ENCODE results near the gene THRA. TPM values are rescaled to one million over a fixed set of nuclear protein-coding genes. Genes with fewer than 3 reads are reported as not detected.

THRA gene
- total RNA-seq, 1 experiment from 2014 or later: 14.8 TPM

DNA sequence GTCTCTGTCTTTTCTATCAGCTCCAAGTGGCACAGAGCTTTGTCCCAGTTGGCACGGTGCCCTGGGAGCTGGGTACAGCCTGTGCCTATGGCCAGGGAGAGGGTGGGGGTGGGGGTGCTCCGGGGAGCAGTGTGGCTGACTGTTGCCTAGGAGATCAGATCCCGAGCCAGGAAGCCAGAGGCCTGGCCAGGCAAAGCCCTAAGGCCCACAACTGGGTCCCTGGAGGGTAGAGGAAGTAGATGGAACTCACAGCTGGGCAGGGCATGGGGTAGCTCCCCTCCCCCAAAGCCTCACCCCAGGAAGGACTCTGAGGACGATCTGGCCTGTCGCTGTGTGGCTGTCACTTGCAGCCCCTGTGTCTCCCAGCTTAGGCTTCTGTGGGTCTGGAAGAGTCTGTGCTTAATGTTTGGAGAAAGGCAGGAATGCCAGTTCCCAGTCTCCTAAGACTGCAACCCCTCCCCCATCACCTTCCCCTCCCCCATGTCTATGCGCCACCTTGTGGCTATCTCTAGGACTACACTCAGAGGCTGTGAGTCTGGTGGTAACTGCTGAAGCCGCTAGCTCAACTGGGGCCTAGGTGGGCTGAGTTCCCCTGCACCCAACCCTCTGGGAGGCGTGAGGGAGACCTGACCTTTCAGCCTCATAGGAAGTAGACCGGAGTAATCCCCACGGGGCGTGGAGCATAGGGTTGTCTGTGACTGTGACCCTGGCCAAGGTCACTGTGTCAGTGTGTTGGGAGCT, 12.6 kb downstream of the THRA start:
- DNase-seq (ENCODE audit: low read depth): no peak

DNA sequence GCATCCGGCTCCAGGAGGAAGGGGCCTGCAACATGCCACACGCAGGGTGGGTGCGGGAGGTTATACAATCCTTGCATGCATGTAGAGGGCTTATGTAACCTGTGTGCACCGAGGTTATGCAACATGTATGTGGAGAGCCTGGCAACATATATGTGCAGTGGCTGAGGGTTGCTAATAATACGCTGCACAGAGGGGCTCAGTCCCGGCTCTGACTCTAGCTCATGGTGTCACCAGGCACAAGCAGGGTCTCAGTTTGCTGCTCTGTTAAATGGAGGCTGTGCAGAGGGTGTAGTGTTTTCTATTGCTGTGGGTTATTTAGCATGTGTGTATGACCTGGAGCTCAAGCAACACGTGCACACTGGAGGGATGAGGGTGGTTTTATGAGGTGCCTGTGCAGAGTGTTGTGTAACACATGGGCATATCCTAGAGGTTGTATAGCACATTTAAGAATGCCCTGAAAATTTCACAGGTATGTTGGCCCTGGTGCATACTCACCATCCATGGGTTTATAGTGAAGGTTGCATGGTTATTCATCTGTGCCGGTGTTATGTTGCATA, 13.3 kb downstream of the THRA start:
- no peak for DNase-seq (ENCODE audit: low read depth)

DNA sequence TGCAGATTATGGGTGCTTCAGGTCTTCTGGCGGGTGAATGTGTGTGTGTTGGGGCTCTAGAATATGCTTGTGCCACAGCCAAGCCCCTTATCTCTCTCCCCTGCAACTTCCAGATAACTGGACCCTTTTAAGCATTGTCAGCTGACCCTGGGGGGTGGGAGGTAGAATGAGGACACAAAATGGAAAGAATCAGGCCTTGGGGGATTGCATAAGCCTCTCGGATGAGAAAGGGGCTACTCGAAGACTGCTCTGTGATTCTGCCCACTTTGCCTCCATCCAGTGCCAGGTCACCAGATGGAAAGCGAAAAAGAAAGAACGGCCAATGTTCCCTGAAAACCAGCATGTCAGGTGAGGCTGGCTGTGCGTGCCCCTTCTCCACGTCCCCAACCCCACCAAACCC, 13.8 kb downstream of the THRA start:
- no peak for DNase-seq (ENCODE audit: low read depth)

DNA sequence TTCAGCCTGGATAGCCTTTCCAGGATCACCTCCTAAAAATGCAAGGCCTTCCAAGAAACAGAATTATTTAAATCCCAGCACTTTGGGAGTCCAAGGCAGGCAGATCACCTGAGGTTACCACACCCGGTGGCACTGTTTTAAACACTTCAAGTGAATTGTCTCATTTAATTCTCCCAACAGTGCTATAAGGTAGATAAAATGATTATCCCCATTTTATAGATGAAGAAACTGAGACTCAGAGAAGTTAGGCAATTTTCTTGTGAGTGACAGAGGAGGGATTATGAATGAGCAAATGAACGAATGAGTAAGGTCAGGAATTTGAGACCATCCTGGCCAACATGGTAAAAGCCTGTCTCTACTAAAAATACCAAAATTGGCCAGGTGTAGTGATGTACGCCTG, 16.8 kb downstream of the THRA start:
- no peak for DNase-seq (ENCODE audit: low read depth)

DNA sequence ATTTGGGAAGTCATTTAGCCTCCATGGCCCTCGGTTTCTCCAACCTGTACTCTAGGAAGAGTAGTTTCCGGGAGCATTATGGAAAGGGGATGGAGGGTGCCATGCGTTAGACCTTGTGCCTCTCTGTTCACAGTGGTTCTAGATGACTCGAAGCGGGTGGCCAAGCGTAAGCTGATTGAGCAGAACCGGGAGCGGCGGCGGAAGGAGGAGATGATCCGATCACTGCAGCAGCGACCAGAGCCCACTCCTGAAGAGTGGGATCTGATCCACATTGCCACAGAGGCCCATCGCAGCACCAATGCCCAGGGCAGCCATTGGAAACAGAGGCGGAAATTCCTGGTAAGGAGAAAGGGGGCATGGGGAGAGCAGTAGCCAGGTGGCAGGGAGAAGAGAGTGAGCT, 21.7 kb downstream of the THRA start:
- no peak for DNase-seq (ENCODE audit: low read depth)

DNA sequence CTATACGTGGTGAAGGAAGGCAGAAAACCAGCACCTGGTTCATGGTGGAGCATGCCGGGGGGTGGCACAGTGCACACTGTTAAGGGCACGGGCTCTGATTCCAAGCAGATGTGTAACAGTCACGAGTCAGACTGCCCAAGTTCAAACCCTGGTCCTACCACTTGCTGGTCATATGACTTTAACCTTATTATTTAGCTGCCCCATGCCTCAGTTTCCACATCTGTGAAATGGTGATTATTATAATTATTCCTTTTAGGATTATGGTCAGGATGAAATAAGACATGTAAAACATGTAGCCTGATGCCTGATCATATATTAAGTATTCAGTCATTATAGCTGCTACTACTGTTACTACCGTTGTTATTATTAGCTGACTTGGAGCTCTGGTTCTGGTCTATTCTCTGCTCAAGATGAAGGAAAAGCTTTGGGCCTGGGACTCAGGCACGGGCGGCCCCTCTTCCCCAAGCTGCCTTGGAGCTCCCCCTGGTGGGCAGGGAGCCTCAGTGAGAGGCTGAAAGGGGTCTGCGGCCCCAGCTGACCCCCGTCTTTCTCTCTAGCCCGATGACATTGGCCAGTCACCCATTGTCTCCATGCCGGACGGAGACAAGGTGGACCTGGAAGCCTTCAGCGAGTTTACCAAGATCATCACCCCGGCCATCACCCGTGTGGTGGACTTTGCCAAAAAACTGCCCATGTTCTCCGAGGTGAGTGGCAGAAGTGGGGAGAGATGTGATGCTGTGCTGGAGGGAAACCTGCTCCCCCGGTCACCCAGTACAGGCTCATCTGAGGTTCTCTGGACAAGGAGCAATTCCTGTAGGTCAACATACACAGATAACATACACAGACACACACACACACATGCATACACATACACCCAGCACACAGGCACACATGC, 23.6 kb downstream of the THRA start:
- peak; percentile 35 for DNase-seq (ENCODE audit: low read depth)

DNA sequence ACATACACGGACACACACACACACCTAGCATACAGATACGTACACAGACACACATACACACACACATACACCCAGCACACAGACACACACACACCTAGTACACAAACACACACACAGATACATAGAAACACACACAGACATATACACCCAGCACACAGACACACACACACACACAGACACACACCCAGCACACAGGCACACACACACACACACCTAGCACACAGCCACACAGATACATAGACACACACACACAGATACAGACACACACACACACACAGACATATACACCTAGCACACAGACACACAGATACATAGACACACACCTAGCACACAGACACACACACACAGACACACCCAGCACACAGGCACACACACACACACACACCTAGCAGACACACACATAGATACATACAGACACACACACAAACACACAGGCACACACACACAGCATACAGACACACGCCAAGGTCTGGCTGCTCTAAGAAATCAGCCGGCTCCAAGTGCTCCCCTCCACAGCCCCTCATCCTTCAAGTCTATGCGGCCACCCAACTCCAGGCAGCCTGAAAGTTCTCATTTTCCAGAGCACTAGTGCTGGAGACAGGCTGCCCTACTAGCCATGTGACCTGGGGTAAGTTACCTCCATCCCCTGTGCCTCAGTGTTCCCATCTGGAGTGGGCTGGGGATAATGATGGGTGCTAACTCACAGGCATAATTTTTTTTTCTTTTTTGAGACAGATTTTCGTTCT, 24.5 kb downstream of the THRA start:
- DNase-seq (ENCODE audit: low read depth): no peak

DNA sequence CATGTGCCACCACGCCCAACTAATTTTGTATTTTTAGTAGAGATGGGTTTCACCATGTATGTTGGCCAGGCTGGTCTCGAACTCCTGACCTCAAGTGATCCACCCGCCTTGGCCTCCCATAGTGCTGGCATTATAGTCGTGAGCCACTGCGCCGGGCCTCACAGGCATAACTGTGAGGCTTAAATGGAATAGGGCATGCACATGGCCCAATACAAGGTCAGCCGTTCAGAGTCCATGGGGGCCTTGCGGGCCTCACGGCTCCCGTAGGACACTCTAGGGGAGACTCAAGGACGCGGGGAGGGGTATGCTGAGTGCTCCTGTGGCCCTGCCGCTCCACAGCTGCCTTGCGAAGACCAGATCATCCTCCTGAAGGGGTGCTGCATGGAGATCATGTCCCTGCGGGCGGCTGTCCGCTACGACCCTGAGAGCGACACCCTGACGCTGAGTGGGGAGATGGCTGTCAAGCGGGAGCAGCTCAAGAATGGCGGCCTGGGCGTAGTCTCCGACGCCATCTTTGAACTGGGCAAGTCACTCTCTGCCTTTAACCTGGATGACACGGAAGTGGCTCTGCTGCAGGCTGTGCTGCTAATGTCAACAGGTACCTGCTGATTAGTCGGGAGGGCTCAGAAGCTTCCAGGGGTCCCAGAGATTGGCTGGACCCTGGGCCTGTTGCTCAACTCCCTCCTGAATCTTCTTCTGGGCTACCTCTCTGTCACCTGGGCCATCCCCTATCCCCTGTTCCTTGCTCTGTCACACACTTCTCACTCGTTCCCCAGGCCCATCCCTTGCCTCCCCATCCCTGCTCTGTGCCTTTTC, 25.3 kb downstream of the THRA start:
- no peak for DNase-seq (ENCODE audit: low read depth)

DNA sequence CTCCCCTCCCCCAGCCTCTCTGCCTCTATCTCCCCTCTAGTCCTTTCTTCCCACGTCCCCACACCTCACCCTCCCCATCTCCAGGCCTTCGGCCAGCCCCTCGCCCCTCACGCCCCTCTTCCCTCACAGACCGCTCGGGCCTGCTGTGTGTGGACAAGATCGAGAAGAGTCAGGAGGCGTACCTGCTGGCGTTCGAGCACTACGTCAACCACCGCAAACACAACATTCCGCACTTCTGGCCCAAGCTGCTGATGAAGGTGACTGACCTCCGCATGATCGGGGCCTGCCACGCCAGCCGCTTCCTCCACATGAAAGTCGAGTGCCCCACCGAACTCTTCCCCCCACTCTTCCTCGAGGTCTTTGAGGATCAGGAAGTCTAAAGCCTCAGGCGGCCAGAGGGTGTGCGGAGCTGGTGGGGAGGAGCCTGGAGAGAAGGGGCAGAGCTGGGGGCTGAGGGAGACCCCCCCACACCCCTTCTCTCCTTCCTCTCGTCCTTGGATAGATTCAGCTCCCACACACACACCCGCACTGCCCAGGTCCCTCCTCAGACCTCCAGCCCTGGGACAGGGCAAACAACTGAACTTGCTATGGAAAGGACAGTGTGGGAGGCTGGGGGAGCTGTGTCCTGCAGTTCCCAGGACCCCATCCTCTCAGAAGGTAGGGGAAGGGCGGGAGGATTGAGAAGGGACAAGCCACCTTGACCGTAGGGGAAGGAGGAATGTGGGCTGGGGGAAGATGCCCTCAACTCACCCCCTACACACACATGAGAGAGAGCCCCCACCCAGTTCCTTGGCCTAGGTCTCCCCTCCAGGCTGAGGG, 26.5 kb downstream of the THRA start:
- DNase-seq (ENCODE audit: low read depth): no peak

DNA sequence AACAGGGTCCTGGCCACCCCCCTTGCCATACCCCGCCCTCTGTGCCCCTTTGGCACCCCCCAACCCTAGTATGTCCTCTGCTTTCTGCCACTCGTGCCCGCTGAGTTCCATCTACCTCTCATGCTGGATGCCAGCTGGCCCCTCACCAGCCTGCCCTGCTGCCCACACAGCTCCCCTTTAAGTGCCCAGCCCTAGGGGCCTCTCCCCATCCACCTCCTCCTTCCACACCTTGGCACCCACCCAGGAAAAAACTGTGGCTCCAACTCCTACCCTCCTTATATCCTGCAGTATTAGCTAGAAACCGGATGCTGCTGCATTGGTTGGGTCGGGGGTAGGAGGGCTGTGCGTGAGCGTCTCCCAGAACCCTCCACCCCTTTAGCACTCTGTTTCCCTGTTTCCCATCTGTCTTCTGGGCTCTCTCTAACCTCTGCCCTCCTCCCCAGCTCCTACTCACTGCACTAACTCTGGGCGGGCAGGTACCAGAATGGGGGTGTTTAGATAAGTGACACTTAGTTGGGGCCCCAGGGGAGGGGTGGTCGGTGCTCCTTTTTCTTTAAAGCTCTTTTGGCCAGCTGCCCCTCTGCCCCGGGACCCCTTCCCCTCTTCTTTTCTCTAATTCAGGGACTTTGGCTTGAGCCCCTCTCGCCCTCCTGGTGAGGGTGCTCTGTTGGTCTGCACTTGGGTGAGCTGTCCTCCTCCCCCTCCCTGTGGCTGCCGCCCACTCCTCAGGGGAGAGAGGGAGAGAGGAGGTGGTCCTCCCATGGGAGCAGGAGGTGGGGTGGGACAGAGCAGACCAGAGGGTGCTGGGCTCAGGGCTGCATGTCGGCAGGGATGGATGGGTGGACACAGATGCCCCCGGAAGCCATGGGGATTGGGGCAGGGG, 27.7 kb downstream of the THRA start:
- DNase-seq (ENCODE audit: low read depth): no peak

DNA sequence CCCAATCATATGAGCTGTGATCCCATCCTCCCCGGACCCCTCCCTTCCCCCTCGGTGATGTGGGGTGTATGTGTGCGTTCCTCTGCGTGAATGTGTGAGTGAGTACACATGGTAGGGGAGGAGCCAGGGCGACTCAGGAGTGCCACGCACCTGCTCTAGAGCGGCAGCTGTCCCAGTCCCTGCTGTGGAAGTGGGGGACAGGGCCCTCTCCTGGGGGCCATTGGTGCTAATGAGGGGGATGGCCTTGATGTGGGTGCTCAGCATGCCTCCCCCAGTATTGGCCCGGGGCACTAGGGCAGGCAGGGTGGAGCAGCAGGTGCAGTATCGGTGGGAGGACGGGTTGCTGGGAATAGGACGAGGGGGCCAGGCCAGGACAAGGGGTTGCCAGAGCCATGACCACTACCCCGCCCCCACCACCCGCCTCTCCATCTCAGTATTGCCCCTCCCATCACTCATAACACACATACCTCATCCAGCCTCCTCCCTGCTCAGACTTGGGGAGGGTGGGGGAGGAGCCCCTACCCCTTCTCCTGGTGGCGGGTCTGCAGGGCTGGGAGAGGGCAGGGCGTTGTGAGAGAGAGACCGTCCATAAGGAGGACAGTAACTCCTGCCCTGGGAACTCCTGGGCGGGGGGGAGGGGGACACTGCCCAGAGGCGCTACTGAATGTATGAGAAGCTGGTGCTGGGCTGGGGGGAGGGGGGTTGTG, 29.1 kb downstream of the THRA start:
- no peak for DNase-seq (ENCODE audit: low read depth)

DNA sequence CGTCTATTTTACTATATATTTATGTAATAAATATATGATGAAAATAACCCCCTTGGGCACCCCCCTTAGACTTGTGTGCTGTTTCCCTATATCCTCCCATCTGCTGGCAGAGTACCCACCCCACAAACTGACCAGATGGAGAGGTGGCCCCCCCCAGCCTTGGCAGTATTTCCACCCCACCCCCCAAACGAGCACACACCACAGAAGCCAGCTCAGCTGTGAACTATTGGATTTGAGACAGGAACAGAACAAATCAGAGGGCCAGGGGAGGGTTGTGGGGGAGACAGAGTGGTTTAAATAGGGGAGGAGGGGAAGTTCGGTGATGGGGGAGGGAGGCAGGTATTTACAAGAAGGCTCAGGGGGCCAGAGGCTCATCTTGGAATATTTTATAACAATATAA, 29.8 kb downstream of the THRA start:
- no peak for DNase-seq (ENCODE audit: low read depth)

DNA sequence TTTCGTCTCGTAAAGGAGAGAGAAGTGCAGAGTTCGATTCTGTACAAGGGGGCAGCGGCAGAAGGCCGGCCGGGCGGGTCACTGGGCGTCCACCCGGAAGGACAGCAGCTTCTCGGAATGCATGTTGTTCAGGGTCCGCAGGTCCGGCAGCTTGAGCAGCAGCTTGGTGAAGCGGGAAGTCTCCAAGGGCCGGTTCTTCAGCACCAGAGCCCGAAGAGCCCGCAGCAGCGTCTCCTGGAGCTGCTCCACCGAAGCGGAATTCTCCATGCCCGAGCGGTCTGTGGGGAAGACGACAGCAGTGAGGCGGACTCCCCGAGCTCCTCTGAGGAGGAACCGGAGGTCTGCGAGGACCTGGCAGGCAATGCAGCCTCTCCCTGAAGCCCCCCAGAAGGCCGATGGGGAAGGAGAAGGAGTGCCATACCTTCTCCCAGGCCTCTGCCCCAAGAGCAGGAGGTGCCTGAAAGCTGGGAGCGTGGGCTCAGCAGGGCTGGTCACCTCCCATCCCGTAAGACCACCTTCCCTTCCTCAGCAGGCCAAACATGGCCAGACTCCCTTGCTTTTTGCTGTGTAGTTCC, 30.3 kb downstream of the THRA start:
- DNase-seq (ENCODE audit: low read depth): no peak

DNA sequence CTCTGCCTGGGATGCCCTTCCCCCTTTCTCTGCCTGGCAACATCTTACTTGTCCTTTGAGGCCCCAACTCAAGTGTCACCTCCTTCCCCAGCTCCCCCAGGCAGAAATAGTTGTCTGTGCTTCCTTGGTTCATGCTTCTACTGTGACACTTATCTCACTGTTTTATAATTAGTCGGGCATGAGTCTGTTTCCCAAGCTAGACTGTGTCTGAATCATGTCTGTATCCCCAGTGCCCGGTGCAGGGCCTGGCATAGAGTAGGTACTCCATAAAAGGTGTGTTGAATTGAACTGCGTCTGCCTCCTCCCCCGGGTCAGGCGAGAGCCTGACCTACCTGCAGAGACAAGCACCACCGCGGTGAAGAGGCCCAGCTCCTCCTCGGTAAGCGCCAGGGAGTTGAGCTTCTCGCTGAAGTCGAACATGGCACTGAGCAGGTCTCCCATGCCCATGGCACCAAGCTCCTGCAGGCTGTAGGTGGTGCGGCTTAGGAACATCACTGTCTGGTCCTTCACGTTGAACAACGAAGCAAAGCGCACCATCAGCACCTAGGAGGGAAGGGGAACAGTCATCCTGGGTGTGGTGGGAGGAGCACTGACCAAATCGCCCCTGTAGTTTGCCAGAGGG, 30.9 kb downstream of the THRA start:
- no peak for DNase-seq (ENCODE audit: low read depth)

DNA sequence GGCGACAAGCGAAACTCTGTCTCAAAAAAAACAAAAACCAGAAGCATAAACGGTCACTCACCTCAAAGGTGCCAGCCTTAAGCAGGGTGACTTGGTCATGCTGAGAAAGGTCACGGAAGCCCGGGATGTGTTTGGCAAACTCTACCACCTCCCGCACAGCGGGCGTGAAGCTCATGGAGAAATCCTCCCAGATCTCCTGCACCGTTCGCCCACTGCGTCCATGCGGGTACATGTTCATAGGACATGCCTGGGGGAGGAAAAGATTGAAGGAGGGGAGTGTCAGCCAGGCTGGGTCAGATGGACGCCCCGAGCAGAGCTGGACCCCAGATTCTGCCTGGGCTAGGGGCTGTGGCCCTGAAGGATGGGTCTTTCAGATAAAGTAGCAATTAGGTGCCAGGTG, 32.1 kb downstream of the THRA start:
- DNase-seq (ENCODE audit: low read depth): no peak

DNA sequence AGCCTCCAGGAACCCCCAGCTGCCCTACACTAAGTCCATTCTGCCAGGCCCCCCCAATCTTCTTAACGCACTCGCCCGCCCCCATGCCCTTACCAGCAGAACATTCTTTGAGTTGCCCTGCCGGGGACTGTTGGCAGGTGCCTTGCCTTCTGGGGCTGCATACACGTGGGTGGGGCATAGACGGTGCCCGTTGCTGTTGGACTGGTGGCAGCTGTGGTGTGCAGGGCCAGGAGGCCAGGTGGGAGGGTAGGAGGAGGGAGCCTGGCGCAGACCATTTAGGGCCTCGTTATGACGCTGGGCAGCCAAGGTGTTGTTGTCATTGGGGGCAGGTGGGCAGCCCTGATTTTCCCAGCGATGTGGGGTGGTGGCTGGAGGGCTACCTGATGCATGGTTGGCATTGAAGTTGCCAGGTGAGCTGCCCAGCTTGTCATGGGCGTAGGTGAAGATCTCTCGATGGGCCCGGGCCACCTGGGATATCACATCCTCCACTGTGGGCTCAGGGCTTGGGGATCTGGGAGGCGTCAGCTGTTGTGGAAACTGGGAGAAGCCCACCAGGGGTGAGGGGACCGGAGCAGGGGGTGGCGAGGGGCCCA, 32.7 kb downstream of the THRA start:
- no peak for DNase-seq (ENCODE audit: low read depth)

Data from HT1080 (cell line).